Measurements from ENCODE around the gene GRXCR1. TPM values are rescaled to one million over a fixed set of nuclear protein-coding genes. Genes with fewer than 3 reads are reported as not detected.

The GRXCR1 gene
- total RNA-seq, 2 experiments from 2014 or later: not detected

GRCh38 chr4:43047058-43047457 is 154.5 kb downstream of the GRXCR1 start:
- ChIA-PET CTCF (no interaction called here), POLR2A (no interaction called here)
- H3K27ac Mint-ChIP-seq: no peak overlapping the region

DNA sequence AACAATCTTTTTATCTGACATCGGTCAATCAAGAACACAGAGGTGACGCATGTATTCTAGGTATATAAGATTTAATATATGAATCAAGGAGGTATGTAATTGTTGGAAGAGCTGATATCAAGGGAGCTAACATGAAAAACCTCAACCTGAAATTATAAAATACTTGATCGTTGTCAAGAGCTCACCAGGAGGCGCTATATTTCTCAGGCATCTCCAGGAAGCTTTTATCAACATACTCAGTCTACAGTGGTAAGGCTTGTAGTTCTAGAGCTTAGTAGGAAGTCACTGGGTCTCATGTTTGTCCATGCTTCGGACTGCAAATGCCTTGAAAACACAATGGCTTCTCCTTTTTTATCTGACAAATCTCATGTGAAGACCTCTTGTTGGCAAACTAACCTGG is 156.1 kb downstream of the GRXCR1 start:
- CTCF ChIA-PET: no interaction called here
- Mint-ChIP-seq H3K4me1 (ENCODE audit: low read depth) (no peaks in the 10 kb centered on the region), H3K9me3 (no peaks in the 10 kb centered on the region), H3K27ac (no peak overlapping the region), H3K36me3 (ENCODE audit: low read depth) (no peaks in the 10 kb centered on the region), H3K4me3 (no peak overlapping the region), H3K27me3 (no peaks in the 10 kb centered on the region)
- DNase-seq (no peak), ATAC-seq (no peak)
- intact Hi-C loops (cut with micrococcal nuclease): no loop called here
- POLR2A ChIA-PET: no interaction called here
- no peak for TF ChIP-seq CTCF (IDR thresholded peaks at IDR 0.05)

More at GRCh38 chr4:43047058-43047457, 154.5 kb downstream of the GRXCR1 start:
- no peak for DNase-seq
- Mint-ChIP-seq H3K27me3 (no peaks in the 10 kb centered on the region), H3K36me3 (ENCODE audit: low read depth) (no peaks in the 10 kb centered on the region), H3K4me3 (no peak overlapping the region), H3K4me1 (ENCODE audit: low read depth) (no peaks in the 10 kb centered on the region), H3K9me3 (no peaks in the 10 kb centered on the region)
- ATAC-seq: no peak
- no peak for TF ChIP-seq CTCF (IDR thresholded peaks at IDR 0.05)
- intact Hi-C loops (cut with micrococcal nuclease): no loop called here

DNA sequence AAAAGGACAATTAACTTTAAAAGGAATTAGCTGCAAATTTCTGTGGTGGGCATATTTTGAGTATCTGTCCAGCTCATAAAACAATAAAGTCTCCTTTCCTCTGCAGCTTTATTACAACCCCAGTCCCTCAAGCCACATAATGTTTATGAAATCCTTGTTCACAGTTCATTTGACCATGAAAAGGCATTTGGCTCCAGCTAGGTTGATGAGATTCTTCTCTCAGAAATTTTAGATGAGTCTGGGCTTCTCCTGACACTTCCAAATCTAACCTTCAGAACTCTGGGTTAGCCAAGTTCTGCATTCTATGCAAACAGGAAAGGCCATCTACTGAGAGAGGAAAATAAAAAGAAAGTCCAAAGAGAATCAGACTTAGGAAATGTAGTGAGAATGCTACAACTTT is 156.8 kb downstream of the GRXCR1 start:
- intact Hi-C loops (cut with micrococcal nuclease): no loop called here
- H3K27me3 Mint-ChIP-seq: no peaks in the 10 kb centered on the region
- no peak for ATAC-seq
- H3K36me3 Mint-ChIP-seq (ENCODE audit: low read depth): no peaks in the 10 kb centered on the region
- H3K9me3 Mint-ChIP-seq: no peaks in the 10 kb centered on the region
- DNase-seq: no peak
- no peaks in the 10 kb centered on the region for H3K4me1 Mint-ChIP-seq (ENCODE audit: low read depth)
- H3K27ac Mint-ChIP-seq: no peak overlapping the region
- TF ChIP-seq CTCF (IDR thresholded peaks at IDR 0.05): no peak
- CTCF ChIA-PET: no interaction called here
- H3K4me3 Mint-ChIP-seq: no peak overlapping the region
- POLR2A ChIA-PET: no interaction called here

- intact Hi-C loops (cut with micrococcal nuclease): no loop called here
- CTCF ChIA-PET: no interaction called here
These were observed 173.9 kb downstream of the GRXCR1 start for GRCh38 chr4:43066415-43066814.

GRCh38 chr4:43071069-43071468 is 178.6 kb downstream of the GRXCR1 start:
- H3K4me1 Mint-ChIP-seq (ENCODE audit: low read depth): no peaks in the 10 kb centered on the region
- intact Hi-C loops (cut with micrococcal nuclease): no loop called here
- H3K4me3 Mint-ChIP-seq: no peak overlapping the region
- no peaks in the 10 kb centered on the region for H3K27me3 Mint-ChIP-seq
- ChIA-PET POLR2A (no interaction called here), CTCF (no interaction called here)
- ATAC-seq: no peak
- no peaks in the 10 kb centered on the region for H3K36me3 Mint-ChIP-seq (ENCODE audit: low read depth)
- no peak for TF ChIP-seq CTCF (IDR thresholded peaks at IDR 0.05)
- H3K27ac Mint-ChIP-seq: no peak overlapping the region
- no peaks in the 10 kb centered on the region for H3K9me3 Mint-ChIP-seq
- no peak for DNase-seq

More at GRCh38 chr4:43066415-43066814, 173.9 kb downstream of the GRXCR1 start:
- no peaks in the 10 kb centered on the region for H3K36me3 Mint-ChIP-seq (ENCODE audit: low read depth)
- no peaks in the 10 kb centered on the region for H3K27me3 Mint-ChIP-seq
- H3K4me3 Mint-ChIP-seq: no peak overlapping the region
- no peak overlapping the region for H3K27ac Mint-ChIP-seq
- ATAC-seq: no peak
- TF ChIP-seq CTCF (IDR thresholded peaks at IDR 0.05): no peak
- H3K4me1 Mint-ChIP-seq (ENCODE audit: low read depth): no peaks in the 10 kb centered on the region
- no peak for DNase-seq
- POLR2A ChIA-PET: no interaction called here
- H3K9me3 Mint-ChIP-seq: peaks cover 1% of the 10 kb centered on the region

Other genes starting within 250 kb of the GRXCR1 start
- gene ATP8A1, start 235.6 kb upstream of the GRXCR1 start, total RNA-seq: 10 to 100 TPM; 28.1 to 30.7 TPM